Body of pancreas (tissue), 4 donors: ENCODE results near the gene CXCL12.

Experiments
- CTCF ChIP-seq, 7 experiments: fragments of 450-650 bp in 4 of 7; fragments of 200-600 bp in 3 of 7; sonication (generic) in 3 of 7; IDR thresholded peaks; one replicate each; pipeline ENCODE4 v1.5.1; 2016 to 2019; ENCODE audit warnings: antibody characterized with exemption in 7 of 7
- POLR2A ChIP-seq, 3 donors: fragments of 450-650 bp; IDR thresholded peaks; one replicate each; pipeline ENCODE4 v1.6.1; 2016; ENCODE audit warnings: antibody characterized with exemption in 3 of 3, mild to moderate bottlenecking in 2 of 3

- no peak for TF ChIP-seq POLR2A (IDR thresholded peaks at IDR 0.05)
- TF ChIP-seq CTCF (IDR thresholded peaks at IDR 0.05) = no peak
These were observed 52.4 kb downstream of the CXCL12 start for GRCh38 chr10:44332465-44332864.
